ENCODE measurements around the gene PIGU.

PIGU gene

DNA sequence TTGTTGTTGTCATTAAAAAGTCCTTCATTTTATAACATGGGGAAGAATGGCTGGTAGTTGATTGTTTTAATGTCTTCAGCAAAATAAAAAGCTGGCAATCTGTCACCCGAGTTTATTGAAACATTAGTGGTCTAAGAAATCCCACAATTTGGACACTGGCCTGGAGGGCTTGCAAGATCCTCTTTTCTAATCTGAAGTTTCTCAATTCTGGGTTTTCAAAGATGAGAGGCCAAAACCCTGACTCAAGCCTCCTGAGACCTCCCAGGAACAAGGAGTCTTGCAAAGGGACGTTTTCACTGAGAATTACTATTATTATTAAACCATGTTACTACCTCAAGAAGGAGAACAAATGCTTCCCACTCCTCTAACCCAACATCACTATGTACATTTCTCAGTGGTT, 98.9 kb downstream of the PIGU start:
- no peak for DNase-seq

DNA sequence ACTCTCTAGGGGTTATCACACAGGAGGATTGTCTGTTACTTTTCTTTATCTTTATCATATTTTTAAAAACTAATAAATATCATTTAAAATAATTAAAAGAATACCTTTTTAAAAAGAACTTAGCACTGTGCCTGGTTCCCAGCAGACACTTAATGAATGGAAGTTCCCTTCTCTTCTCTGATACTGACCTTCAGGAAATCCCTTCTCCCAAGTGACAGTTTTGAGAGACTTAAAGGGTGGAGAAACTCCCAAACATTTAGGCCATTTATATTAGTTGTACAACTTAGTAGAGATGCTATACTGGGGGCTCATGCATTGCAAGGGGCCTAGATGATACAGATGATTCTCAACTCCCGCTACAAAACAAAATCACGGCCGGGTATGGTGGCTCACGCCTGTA, 99.8 kb downstream of the PIGU start:
- DNase-seq = no peak

GRCh38 chr20:34575756-34576155, 101.1 kb downstream of the PIGU start:
- no peak for DNase-seq

DNA sequence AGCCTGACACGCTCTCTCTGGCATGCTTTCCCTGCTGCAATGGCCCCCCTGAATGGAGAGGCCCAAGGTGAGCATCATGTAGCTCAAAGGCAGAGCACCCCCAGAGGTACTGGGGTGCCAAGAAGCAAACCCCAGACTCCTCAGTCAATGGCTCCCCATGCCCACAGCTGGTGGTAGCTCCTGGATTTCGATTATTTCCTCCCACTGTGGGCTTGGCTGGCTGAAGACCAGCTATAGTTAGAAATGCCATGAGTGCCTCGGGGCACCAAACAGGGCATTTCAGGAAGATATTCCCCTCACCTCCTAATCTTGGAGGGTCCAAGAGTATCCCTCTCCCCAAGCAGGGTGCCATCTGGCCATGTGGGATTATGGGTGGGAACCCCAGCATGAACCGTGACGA, 101.6 kb downstream of the PIGU start:
- DNase-seq = no peak

DNA sequence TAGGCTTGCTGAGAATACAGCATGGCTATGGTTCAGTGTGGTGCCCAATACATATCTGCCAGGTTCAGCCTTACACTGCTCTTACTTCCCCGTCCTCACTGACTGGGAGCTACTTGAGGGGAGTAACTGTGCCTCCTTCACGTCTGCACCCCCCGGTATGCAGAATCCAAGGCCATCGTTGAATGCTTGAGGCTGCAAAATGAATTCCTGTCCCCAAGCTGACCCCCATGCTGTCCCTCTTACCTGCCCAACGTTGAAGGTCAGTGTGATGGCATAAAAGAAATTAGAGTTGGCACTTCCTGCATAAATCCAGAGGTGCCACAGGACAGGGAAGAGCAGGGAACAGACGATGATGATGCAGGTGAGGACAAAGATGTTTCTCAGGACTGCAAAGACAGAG, 102.0 kb downstream of the PIGU start:
- no peak for DNase-seq

GRCh38 chr20:34574426-34574825, 102.5 kb downstream of the PIGU start:
- DNase-seq = no peak

- DNase-seq = no peak
Measured at GRCh38 chr20:34573541-34574300, 103.2 kb downstream of the PIGU start.

- no peak for DNase-seq
Measured at GRCh38 chr20:34571753-34572152, 105.1 kb downstream of the PIGU start.

DNA sequence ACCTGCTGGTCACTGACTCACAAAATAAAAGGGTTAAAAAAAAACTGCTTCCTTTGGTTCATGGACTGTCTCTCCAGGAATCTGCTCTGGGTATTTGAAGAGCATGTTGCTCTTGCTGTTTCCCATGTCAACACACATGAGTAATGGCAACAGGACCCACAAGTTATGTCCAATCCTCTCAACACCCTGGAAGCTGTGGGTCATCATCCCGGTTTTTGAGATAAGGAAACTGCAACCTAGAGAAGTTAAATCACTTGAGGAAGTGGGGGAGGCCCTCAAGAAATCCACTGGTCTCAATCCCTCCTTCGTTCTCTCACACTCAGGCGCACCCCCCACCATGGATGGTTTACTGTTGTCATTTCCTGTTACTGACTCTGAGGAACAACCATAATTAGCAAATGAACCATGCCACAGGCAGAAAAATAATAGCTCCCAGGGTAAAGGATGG, 106.0 kb downstream of the PIGU start:
- no peak for DNase-seq

DNA sequence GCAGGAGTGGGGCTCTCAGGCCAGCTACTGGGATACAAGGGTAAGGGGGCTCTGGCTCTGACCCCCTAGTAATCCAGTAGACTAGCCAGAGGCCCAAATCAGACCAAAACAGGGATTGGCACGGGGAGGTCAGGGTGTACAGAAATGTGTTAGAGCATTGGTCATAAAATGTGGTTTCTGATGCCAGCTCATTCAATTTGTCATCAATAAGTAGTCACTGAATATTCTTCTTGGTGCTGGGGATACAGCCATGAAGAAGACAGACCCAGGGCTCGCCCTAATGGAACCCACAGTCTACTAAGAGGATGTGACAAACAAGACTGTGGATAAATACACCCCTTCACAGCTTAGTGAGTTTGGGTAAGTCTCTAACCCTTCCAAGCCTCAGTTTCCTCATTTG, 107.3 kb downstream of the PIGU start:
- no peak for DNase-seq

DNA sequence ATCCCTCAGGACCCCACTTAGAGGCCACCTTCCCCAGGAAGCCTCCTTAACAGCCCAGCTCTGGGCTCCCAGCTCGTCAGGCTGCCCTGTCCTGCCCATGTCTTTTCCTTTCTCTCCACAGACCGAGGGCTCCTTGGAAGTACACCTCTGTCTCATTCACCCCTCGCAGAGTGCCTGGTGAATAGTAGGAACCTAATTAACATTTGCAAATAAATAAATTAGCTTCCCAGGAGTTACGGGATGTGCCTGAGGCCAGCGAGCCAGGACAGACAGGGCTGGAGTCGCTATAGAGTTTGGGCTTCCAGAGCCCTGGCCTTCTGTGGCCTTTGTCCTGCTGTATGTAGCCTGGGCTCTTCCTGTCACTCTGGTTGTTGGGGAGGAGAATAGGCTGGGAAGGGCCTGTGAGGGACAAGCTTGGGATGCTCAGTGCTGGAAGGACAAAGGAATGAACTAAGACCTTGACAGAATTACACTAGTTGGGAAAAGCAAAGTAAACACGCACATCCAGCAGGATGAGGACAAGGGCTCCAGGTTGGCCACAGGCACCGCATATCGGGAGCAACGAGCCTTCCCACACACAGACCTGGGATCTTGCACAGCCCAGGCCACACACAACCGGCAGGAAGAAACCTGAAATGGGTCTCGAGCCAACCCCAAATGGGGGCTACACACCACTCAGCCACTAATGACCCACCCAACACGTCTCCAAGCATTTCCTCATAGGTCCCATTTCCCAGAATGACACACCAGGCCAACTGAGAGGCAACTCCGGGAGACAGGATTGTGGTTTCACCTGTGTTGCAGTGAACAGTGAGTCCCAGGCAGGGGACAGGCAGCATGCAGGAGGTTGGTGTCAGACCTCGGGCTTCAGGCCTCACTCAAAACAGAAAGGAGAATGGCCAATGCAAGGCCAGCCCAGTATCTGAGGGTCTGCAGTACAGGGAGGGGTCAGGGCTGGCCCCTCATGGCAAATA, 108.7 kb downstream of the PIGU start:
- DNase-seq = no peak

DNA sequence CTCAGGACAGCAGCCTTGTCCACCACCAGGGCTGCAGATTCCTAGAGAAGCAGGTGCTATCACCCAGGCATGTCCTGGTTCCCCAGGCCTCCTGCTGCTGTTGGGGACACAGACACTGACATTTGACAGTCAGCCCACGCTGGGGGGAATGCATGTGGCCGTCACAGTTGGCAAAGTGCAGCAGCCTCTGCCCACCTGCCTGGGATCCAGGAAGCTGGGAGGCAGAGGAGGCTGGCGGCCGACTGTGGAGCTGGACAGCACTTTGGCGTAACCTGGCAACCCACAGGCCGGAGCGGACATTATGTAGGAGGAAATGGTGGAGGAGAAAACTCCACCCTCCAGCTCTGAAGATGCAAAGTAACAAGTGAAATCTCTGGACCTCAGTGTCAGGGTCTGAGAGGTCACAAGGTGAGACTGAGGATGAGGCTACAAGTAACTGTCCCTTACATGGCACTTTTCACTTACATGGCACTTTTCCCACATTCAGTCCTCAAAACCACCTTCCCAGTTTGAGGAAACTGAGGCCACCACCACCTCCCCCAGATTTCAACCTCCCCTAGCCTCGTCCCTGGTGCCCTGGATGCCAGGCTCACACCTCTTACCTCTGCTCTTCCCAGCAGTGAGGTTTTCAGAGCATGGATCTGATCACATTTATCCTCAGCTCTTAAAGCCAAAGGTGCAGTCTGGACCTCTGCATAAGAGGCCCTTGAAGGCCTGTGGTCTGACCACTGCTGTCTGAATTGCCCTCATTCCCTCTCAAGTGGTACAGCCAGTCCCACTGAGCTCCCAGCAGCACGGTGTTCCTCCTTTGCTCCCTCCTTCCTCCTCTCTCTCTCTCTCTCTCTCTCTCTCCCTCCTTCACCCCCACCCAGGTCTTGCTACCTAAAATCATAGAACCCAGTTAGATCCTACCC, 109.7 kb downstream of the PIGU start:
- no peak for DNase-seq

DNA sequence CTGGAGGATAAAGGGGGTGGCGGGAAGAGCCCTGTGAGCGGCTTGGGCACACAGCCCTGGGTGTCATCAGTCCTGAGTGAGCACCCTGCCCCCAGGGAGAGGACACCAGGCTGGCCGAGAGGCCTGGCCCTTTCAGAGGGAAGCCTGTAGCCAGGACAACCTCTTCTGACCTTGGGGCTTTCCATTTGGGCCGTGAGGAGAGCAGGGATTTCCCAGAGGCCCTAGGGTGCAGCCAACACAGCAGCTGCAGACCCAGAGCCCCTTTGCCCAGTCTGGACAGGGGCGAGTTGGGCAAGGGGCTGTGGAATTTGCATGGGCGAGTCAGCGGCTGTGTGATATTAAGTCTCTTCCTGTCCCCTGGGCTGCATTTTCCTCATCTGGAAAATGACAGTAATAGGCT, 112.1 kb downstream of the PIGU start:
- no peak for DNase-seq

GRCh38 chr20:34562641-34563040, 114.3 kb downstream of the PIGU start:
- no peak for DNase-seq

DNA sequence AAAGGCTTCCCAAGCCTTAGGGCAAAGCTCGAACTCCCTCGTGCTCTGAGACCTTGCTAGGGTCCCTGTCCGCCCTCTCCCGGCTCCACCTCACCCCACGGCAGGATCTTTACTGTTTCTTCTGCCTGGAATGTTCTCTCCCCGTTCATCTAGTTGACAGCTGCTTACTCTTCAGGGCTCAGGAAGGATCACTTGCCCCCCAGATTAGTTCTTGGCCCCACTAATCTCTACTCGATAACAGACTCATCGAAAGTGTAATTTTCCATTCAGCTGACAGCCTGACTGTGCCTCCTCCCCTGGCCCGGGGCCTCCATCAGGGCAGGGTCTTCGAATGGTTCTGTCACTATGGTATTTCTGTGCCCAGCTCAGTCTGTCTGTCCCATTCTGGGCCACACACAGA, 115.2 kb downstream of the PIGU start:
- DNase-seq = no peak

- DNase-seq = no peak
Measured at GRCh38 chr20:34560614-34561013, 116.3 kb downstream of the PIGU start.

DNA sequence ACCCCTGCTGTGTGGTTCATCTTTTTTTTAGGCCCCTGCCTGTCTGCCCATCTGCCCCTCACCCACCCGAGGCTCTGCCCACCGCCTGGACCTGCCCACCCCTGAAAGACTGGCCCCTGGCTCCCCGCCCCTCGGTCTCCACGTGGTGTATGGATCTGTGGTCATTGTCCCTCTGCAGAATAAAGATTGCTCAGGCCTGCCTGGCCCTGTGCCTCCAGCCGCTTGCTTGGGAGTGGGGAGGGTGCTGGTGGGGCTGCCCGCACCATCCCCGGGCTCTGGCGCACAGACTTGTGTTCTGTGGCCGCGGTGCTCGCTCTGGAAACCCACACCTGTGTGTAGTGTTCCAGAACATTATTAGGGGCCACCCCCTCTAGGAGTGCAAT, 116.8 kb downstream of the PIGU start:
- no peak for DNase-seq

GRCh38 chr20:34559311-34560140, 117.4 kb downstream of the PIGU start:
- peak; percentile 13 for DNase-seq

GRCh38 chr20:34558320-34559218, 118.3 kb downstream of the PIGU start, which contains the start of gene MAP1LC3A:
Gene MAP1LC3A (plus strand): TSS chr20:34558718. CDS start chr20:34558869, 151 bp downstream.
- DNase-seq = peak; percentile 96

DNA sequence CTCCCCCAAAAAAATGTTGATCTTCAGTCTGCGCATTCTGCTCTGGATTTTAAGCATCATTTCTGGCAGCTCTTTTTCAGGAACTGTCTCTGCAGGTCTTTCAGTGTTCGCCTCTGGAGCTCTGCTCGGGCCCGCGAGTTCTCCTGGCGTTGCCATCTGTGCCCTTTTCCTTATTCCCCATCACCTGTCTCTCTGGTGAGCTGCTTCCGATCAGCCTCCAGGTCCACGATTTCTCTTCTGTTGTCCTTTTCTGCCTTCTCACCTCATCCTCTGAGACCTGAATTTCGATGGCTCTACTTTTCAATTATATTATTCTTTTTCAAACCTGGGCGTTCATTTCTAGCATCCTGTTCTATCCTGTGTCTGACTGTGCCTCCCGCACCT, 119.0 kb downstream of the PIGU start:
- DNase-seq = no peak
